GM23338 (cell line): Measurements from ENCODE around the gene AP1B1. TPM values are rescaled to one million over a fixed set of nuclear protein-coding genes. Genes with fewer than 3 reads are reported as not detected.

Experiments
- ATAC-seq: fragments of 200-7000 bp; cut with Tn5 transposase; 3 replicates; pipeline ENCODE4 v1.9.1; 2020
- DNase-seq: peaks from one replicate; pipeline ENCODE4 v3.0.0-alpha.2; 2015; ENCODE audit warnings: low spot score
- H2AFZ ChIP-seq: fragments of 200-600 bp; sonication (generic); 2 replicates; pipeline ENCODE4 v1.8.0; 2016; ENCODE audit warnings: antibody characterized with exemption, mild to moderate bottlenecking, moderate library complexity
- H3F3A ChIP-seq: fragments of 200-600 bp; sonication (generic); replicated peaks from 2 replicates; pipeline ENCODE4 v1.8.0; 2017; ENCODE audit warnings: antibody characterized with exemption, mixed run types, low read depth
- H3K27ac ChIP-seq: fragments of 200-600 bp; sonication (generic); 2 replicates; pipeline ENCODE4 v1.6.1; 2016; ENCODE audit warnings: low read depth
- H3K27me3 ChIP-seq: fragments of 200-600 bp; sonication (generic); 2 replicates; pipeline ENCODE4 v1.8.0; 2016; ENCODE audit warnings: mild to moderate bottlenecking, mixed run types, moderate library complexity; ENCODE audit not compliant: insufficient read depth
- H3K36me3 ChIP-seq: fragments of 200-600 bp; sonication (generic); 2 replicates; pipeline ENCODE4 v1.8.0; 2016; ENCODE audit warnings: mild to moderate bottlenecking; ENCODE audit not compliant: insufficient read depth
- H3K4me1 ChIP-seq: fragments of 200-600 bp; sonication (generic); 2 replicates; pipeline ENCODE4 v1.8.0; 2016; ENCODE audit warnings: mild to moderate bottlenecking, moderate library complexity; ENCODE audit not compliant: insufficient read depth
- H3K4me2 ChIP-seq: fragments of 200-600 bp; sonication (generic); 2 replicates; pipeline ENCODE4 v1.7.1; 2017; ENCODE audit warnings: mixed run types
- H3K4me3 ChIP-seq: fragments of 200-600 bp; sonication (generic); 2 replicates; pipeline ENCODE4 v1.6.1; 2016; ENCODE audit warnings: mixed run types
- H3K79me2 ChIP-seq: fragments of 200-600 bp; sonication (generic); replicated peaks from 2 replicates; pipeline ENCODE4 v1.8.0; 2017; ENCODE audit warnings: mild to moderate bottlenecking; ENCODE audit not compliant: insufficient read depth
- H3K9me2 ChIP-seq: fragments of 200-600 bp; sonication (generic); 2 replicates; pipeline ENCODE4 v1.8.0; 2017; ENCODE audit not compliant: insufficient read depth
- H4K20me1 ChIP-seq: fragments of 200-600 bp; sonication (generic); replicated peaks from 2 replicates; pipeline ENCODE4 v1.8.0; 2017; ENCODE audit warnings: mild to moderate bottlenecking; ENCODE audit not compliant: insufficient read depth
- H3K27ac Mint-ChIP-seq: 2 replicates; pipeline ENCODE4 v1.8.0; 2020; ENCODE audit warnings: inconsistent platforms, mild to moderate bottlenecking, moderate library complexity, mixed read lengths
- H3K27me3 Mint-ChIP-seq: 3 replicates; pipeline ENCODE4 v1.8.0; 2022; ENCODE audit warnings: low read depth, mild to moderate bottlenecking, moderate library complexity, mixed read lengths, inconsistent platforms; ENCODE audit not compliant: insufficient read depth, poor library complexity
- H3K36me3 Mint-ChIP-seq: 3 replicates; pipeline ENCODE4 v1.8.0; 2021; ENCODE audit warnings: low read depth, mild to moderate bottlenecking, inconsistent platforms, moderate library complexity, mixed read lengths
- H3K4me1 Mint-ChIP-seq: 3 replicates; pipeline ENCODE4 v1.8.0; 2020; ENCODE audit warnings: mild to moderate bottlenecking, inconsistent platforms, mixed read lengths
- H3K4me3 Mint-ChIP-seq: 3 replicates; pipeline ENCODE4 v1.8.0; 2021; ENCODE audit warnings: moderate library complexity, mild to moderate bottlenecking, inconsistent platforms, mixed read lengths
- H3K9me3 Mint-ChIP-seq: 3 replicates; pipeline ENCODE4 v1.8.0; 2020; ENCODE audit warnings: moderate library complexity, mild to moderate bottlenecking, inconsistent platforms, mixed read lengths
- CREB1 ChIP-seq: fragments of 250-450 bp; sonication (Bioruptor Pico); IDR thresholded peaks from 2 replicates; pipeline ENCODE4 v1.5.0; 2020; ENCODE audit warnings: low read depth, mild to moderate bottlenecking, moderate library complexity
- CTCF ChIP-seq, 2 experiments: fragments of 200-600 bp in 1 of 2; sonication (generic) in 1 of 2; conservative IDR thresholded peaks; 2 replicates each; pipeline versions ENCODE4 v1.5.1 to v1.6.1; 2016 to 2017; ENCODE audit warnings: antibody characterized with exemption in 2 of 2, low read depth in 2 of 2, mild to moderate bottlenecking in 2 of 2, moderate library complexity in 1 of 2
- ETS1 ChIP-seq: IDR thresholded peaks from 2 replicates; pipeline ENCODE4 v1.6.1; 2016; ENCODE audit warnings: antibody characterized with exemption
- EZH2 ChIP-seq: fragments of 200-600 bp; sonication (generic); IDR thresholded peaks from one replicate; pipeline ENCODE4 v1.8.0; 2017; ENCODE audit warnings: antibody characterized with exemption, mild to moderate bottlenecking, low read depth; ENCODE audit not compliant: unreplicated experiment
- EZH2phosphoT487 ChIP-seq: fragments of 200-600 bp; sonication (generic); IDR thresholded peaks from one replicate; pipeline ENCODE4 v1.8.1; 2018; ENCODE audit warnings: antibody characterized with exemption; ENCODE audit not compliant: unreplicated experiment
- JUNB ChIP-seq: IDR thresholded peaks from one replicate; pipeline ENCODE4 v1.6.1; 2016; ENCODE audit warnings: antibody characterized with exemption; ENCODE audit not compliant: unreplicated experiment
- NANOG ChIP-seq: IDR thresholded peaks from 2 replicates; pipeline ENCODE4 v1.6.1; 2016; ENCODE audit warnings: antibody characterized with exemption, borderline replicate concordance
- POLR2AphosphoS5 ChIP-seq: IDR thresholded peaks from 2 replicates; pipeline ENCODE4 v1.6.1; 2016; ENCODE audit warnings: antibody characterized with exemption, low read depth
- REST ChIP-seq: IDR thresholded peaks from one replicate; pipeline ENCODE4 v1.6.1; 2018; ENCODE audit warnings: antibody characterized with exemption; ENCODE audit not compliant: unreplicated experiment
- STAT1 ChIP-seq: IDR thresholded peaks from one replicate; pipeline ENCODE4 v1.6.1; 2016; ENCODE audit warnings: antibody characterized with exemption; ENCODE audit not compliant: unreplicated experiment
- ZNF114 ChIP-seq: fragments of 250-450 bp; sonication (Bioruptor Pico); IDR thresholded peaks from 2 replicates; pipeline ENCODE4 v1.5.0; 2020; ENCODE audit warnings: mild to moderate bottlenecking, moderate library complexity
- ZNF331 ChIP-seq: fragments of 250-450 bp; sonication (Bioruptor Pico); IDR thresholded peaks from 2 replicates; pipeline ENCODE4 v1.5.0; 2020; ENCODE audit warnings: low read depth, mild to moderate bottlenecking, moderate library complexity
- ZNF462 ChIP-seq: fragments of 250-450 bp; sonication (Bioruptor Pico); IDR thresholded peaks from 2 replicates; pipeline ENCODE4 v1.5.0; 2020; ENCODE audit warnings: mild to moderate bottlenecking, moderate library complexity
- polyA plus RNA-seq: library from polyadenylated mRNA; unstranded; fragments of >200 nt; fragmentation: Nextera tagmentation; extraction: Ambion mirVana; gene quantifications from 2 replicates; pipeline ENCODE4 v1.2.1, GENCODE V29; 2016
- total RNA-seq: library from RNA; depleted of rRNA; stranded (reverse); fragments of >200 nt; shearing (Covaris generic); gene quantifications from 2 replicates; pipeline ENCODE4 v1.2.3, GENCODE V29; 2014

Gene AP1B1
- total and polyA plus RNA-seq, 2 experiments from 2014 or later, result 19.5 to 74.4 TPM

GRCh38 chr22:29325356-29325755, 63.0 kb downstream of the AP1B1 start:
- H3K79me2 ChIP-seq, result no peaks in the 10 kb centered on the region
- TF ChIP-seq STAT1, result no peak
- TF ChIP-seq CTCF (conservative IDR thresholded peaks at IDR 0.05; ENCODE audit: low read depth in 2 of 2), result no peak
- no peak for TF ChIP-seq POLR2AphosphoS5
- TF ChIP-seq CREB1, result no peak
- TF ChIP-seq ETS1, result no peak
- TF ChIP-seq ZNF114 (CRISPR knock-in tag), result no peak
- TF ChIP-seq NANOG, result no peak
- TF ChIP-seq ZNF331 (CRISPR knock-in tag), result no peak
- TF ChIP-seq EZH2, result no peak
- TF ChIP-seq REST, result no peak
- no peak for TF ChIP-seq JUNB
- no peak for TF ChIP-seq ZNF462 (CRISPR knock-in tag)
- TF ChIP-seq EZH2phosphoT487, result no peak
- no peak overlapping the region for H3K27ac ChIP-seq
- Mint-ChIP-seq H3K4me1 (0 out of 3 replicates have a peak, but pooled peaks cover 4% of the 10 kb centered on the region), H3K27me3 (peaks cover 8% of the 10 kb centered on the region), H3K27ac (no peak overlapping the region), H3K9me3 (no peaks in the 10 kb centered on the region), H3K36me3 (peaks cover 7% of the 10 kb centered on the region), H3K4me3 (no peak overlapping the region)
- DNase-seq (no peak), ATAC-seq (no peak)
- no peaks in the 10 kb centered on the region for H3K27me3 ChIP-seq
- no peaks in the 10 kb centered on the region for H4K20me1 ChIP-seq
- no peak overlapping the region for H3K4me3 ChIP-seq
- H2AFZ ChIP-seq, result no peak overlapping the region
- H3K4me2 ChIP-seq, result no peak overlapping the region
- no peaks in the 10 kb centered on the region for H3K9me2 ChIP-seq
- no peaks in the 10 kb centered on the region for H3K36me3 ChIP-seq
- H3F3A ChIP-seq, result no peaks in the 10 kb centered on the region
- H3K4me1 ChIP-seq, result no peaks in the 10 kb centered on the region
